GM12892 (cell line): ENCODE data around the gene SCARB2.

Experiments used
- POLR2A ChIP-seq: IDR thresholded peaks from 2 replicates; pipeline ENCODE4 v1.6.1; 2011; ENCODE audit warnings: low read depth, low read length, control low read depth
- POLR2AphosphoS5 ChIP-seq: IDR thresholded peaks from 2 replicates; pipeline ENCODE4 v1.6.1; 2011; ENCODE audit warnings: low read depth, low read length, control low read depth
- TAF1 ChIP-seq: IDR thresholded peaks from 2 replicates; pipeline ENCODE4 v1.6.1; 2011; ENCODE audit warnings: low read depth, mild to moderate bottlenecking, control low read depth, low read length, borderline replicate concordance

- no peak for TF ChIP-seq POLR2A
- no peak for TF ChIP-seq TAF1
- no peak for TF ChIP-seq POLR2AphosphoS5
Observed at GRCh38 chr4:76195326-76195725, 18.3 kb downstream of the SCARB2 start.
